Type B pancreatic cell (in vitro differentiated cells): ENCODE data around the gene STING1. TPM values are rescaled to one million over a fixed set of nuclear protein-coding genes. Genes with fewer than 3 reads are reported as not detected.
A peak's percentile ranks its signal among the peaks of the same experiment; 100 is the strongest.

Source experiments
- DNase-seq: peaks from one replicate; pipeline ENCODE4 v3.0.0; 2021; ENCODE audit warnings: mixed read lengths; ENCODE audit not compliant: unreplicated experiment; ENCODE audit errors: extremely low spot score
- H3K27ac Mint-ChIP-seq: 2 replicates; pipeline ENCODE4 v1.8.0; 2021; ENCODE audit warnings: mild to moderate bottlenecking, mixed read lengths
- H3K27me3 Mint-ChIP-seq: 2 replicates; pipeline ENCODE4 v1.8.0; 2021; ENCODE audit warnings: mixed read lengths
- H3K36me3 Mint-ChIP-seq: 2 replicates; pipeline ENCODE4 v1.8.0; 2021; ENCODE audit warnings: mixed read lengths
- H3K4me1 Mint-ChIP-seq: one replicate; pipeline ENCODE4 v1.8.0; 2021; ENCODE audit warnings: mixed read lengths; ENCODE audit not compliant: unreplicated experiment
- H3K4me3 Mint-ChIP-seq: 2 replicates; pipeline ENCODE4 v1.8.0; 2021; ENCODE audit warnings: mild to moderate bottlenecking, mixed read lengths
- H3K9me3 Mint-ChIP-seq: 2 replicates; pipeline ENCODE4 v1.8.0; 2021; ENCODE audit warnings: mixed read lengths
- CTCF ChIP-seq: fragments of 200-600 bp; sonication (generic); conservative IDR thresholded peaks from 2 replicates; pipeline ENCODE4 v1.5.0; 2021; ENCODE audit warnings: antibody characterized with exemption, mild to moderate bottlenecking
- total RNA-seq: library from RNA; stranded (reverse); gene quantifications from 2 replicates; pipeline ENCODE4 v1.2.1, GENCODE V29; 2021; ENCODE audit warnings: low replicate concordance

STING1 gene
- total RNA-seq, 1 donor from 2014 or later, result 7.7 TPM

GRCh38 chr5:139459451-139459934 lies 23.1 kb downstream of the STING1 start:
- H3K36me3 Mint-ChIP-seq, result no peaks in the 10 kb centered on the region
- peaks cover 10% of the 10 kb centered on the region for H3K4me1 Mint-ChIP-seq
- TF ChIP-seq CTCF, result no peak
- H3K27me3 Mint-ChIP-seq, result no peaks in the 10 kb centered on the region
- H3K4me3 Mint-ChIP-seq, result no peak overlapping the region
- H3K27ac Mint-ChIP-seq, result peak overlapping the region; percentile 74
- DNase-seq, result no peak
- no peaks in the 10 kb centered on the region for H3K9me3 Mint-ChIP-seq

- Mint-ChIP-seq H3K27me3 (no peaks in the 10 kb centered on the region), H3K36me3 (no peaks in the 10 kb centered on the region), H3K4me1 (peaks cover 10% of the 10 kb centered on the region), H3K9me3 (no peaks in the 10 kb centered on the region), H3K4me3 (no peak overlapping the region), H3K27ac (peak overlapping the region; percentile 74)
- no peak for TF ChIP-seq CTCF
- no peak for DNase-seq
Observed at GRCh38 chr5:139458580-139459407, 23.8 kb downstream of the STING1 start.

- DNase-seq, result no peak
- Mint-ChIP-seq H3K4me3 (no peak overlapping the region), H3K4me1 (peaks cover 10% of the 10 kb centered on the region), H3K36me3 (no peaks in the 10 kb centered on the region), H3K27me3 (no peaks in the 10 kb centered on the region), H3K27ac (no peak overlapping the region), H3K9me3 (no peaks in the 10 kb centered on the region)
- TF ChIP-seq CTCF, result no peak
Observed at GRCh38 chr5:139457653-139458306, 24.8 kb downstream of the STING1 start.

- no peak for TF ChIP-seq CTCF
- Mint-ChIP-seq H3K9me3 (no peaks in the 10 kb centered on the region), H3K4me1 (peaks cover 10% of the 10 kb centered on the region), H3K36me3 (no peaks in the 10 kb centered on the region), H3K4me3 (no peak overlapping the region), H3K27me3 (no peaks in the 10 kb centered on the region), H3K27ac (no peak overlapping the region)
- DNase-seq, result no peak
Observed at GRCh38 chr5:139457241-139457640, 25.3 kb downstream of the STING1 start.

- no peak for DNase-seq
- H3K27me3 Mint-ChIP-seq, result no peaks in the 10 kb centered on the region
- no peak overlapping the region for H3K27ac Mint-ChIP-seq
- no peaks in the 10 kb centered on the region for H3K36me3 Mint-ChIP-seq
- H3K4me3 Mint-ChIP-seq, result no peak overlapping the region
- TF ChIP-seq CTCF, result no peak
- H3K4me1 Mint-ChIP-seq, result peaks cover 10% of the 10 kb centered on the region
- H3K9me3 Mint-ChIP-seq, result no peaks in the 10 kb centered on the region
Observed at GRCh38 chr5:139456776-139457175, 25.8 kb downstream of the STING1 start.
